22Rv1 (cell line): Measurements from ENCODE around the gene PANK4.

Source experiments
- H3K27ac ChIP-seq: fragments of 450-650 bp; 2 replicates; pipeline ENCODE4 v1.5.1; 2017
- ZFX ChIP-seq: fragments of 450-650 bp; IDR thresholded peaks from 2 replicates; pipeline ENCODE4 v1.6.1; 2017; ENCODE audit warnings: antibody characterized with exemption, borderline replicate concordance
- TF ChIP-seq, protein P1 (sequence below): fragments of 450-650 bp; IDR thresholded peaks from 2 replicates; pipeline ENCODE4 v1.5.1; 2017; ENCODE audit warnings: mild to moderate bottlenecking

PANK4 gene

GRCh38 chr1:2537784-2538115 is 11.4 kb upstream of the PANK4 start:
- no peak overlapping the region for H3K27ac ChIP-seq
- TF ChIP-seq ZFX: no peak
- TF ChIP-seq, protein P1, sequence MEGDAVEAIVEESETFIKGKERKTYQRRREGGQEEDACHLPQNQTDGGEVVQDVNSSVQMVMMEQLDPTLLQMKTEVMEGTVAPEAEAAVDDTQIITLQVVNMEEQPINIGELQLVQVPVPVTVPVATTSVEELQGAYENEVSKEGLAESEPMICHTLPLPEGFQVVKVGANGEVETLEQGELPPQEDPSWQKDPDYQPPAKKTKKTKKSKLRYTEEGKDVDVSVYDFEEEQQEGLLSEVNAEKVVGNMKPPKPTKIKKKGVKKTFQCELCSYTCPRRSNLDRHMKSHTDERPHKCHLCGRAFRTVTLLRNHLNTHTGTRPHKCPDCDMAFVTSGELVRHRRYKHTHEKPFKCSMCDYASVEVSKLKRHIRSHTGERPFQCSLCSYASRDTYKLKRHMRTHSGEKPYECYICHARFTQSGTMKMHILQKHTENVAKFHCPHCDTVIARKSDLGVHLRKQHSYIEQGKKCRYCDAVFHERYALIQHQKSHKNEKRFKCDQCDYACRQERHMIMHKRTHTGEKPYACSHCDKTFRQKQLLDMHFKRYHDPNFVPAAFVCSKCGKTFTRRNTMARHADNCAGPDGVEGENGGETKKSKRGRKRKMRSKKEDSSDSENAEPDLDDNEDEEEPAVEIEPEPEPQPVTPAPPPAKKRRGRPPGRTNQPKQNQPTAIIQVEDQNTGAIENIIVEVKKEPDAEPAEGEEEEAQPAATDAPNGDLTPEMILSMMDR: no peak

DNA sequence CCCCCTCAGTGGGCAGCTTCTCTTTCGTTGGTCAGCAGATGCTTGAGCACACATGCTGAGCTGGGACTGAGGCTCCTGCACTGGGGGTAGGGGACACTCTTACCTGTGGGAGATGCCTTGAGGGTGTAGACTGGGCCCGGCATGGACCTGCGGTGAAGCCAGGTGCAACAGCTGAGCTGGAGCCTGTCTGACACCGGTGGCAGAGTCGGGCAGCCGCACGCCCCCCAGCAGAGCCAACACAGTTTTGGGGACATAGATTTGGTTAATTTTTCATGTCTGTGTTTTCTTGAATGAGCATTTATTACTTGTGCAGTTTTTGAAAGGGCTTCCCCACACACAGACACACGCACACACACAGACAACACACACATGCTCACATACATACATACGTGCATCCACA is 9.6 kb upstream of the PANK4 start:
- TF ChIP-seq ZFX: no peak
- TF ChIP-seq, protein P1: no peak
- no peak overlapping the region for H3K27ac ChIP-seq

DNA sequence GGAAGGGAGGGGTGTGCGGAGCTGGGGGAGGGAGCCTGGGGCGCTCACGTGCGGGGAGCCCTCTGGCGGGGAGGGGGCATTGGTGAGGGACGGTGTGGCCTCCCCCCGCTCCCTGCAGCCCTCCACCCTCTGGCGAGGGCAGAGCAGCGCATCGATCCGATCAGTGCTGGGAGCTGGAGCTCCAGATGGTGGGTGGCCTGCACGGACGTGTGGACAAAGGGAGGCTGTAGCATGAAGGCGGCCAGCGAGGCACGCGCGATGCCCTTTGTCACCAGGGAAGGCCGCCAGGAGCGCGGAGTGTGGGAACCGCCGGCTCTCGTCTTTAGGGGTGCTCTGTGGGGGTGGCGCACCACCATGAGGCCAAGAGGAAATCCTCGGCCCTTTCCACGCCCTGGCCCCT is 9.1 kb upstream of the PANK4 start:
- TF ChIP-seq ZFX: no peak
- TF ChIP-seq, protein P1: no peak
- no peak overlapping the region for H3K27ac ChIP-seq

DNA sequence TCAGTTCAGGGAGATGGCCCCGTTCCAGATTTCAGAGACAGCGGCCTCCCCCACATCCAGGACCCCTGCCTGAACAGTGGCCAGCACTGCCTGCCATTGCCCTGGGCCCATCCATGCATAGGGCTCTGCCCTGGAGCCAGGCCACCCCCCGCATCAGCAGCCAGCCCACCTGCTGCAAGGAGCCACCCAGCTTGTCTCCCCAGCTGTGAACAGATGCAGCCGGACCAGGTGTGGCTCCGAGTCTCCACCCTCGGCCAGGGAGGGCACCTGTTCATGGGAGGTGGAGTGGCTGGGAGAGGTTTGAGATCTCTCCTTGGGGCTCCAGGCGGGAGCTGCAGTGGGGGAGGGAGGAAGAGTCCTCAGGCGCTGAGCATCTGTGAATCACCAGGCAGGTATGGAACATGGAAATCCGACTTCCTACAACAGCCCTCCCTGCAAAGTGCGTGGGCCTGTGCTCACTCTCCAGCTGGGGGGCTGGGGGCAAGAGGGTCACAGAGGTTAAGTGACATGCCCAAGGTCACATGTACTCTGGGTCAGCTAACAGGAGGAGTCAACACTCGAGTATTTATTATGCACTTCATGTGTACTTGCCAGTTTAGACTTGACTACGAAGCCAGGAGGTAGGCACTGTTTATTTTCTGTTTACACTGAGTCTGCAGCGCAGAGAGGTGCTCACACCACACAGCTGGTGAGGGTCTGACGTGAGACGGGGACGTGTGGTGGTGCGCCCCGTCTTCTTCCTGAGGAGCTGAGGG is 8.5 kb upstream of the PANK4 start:
- no peak overlapping the region for H3K27ac ChIP-seq
- no peak for TF ChIP-seq ZFX
- TF ChIP-seq, protein P1: no peak

- TF ChIP-seq, protein P1: no peak
- TF ChIP-seq ZFX: no peak
- H3K27ac ChIP-seq: no peak overlapping the region
These were observed 7.9 kb upstream of the PANK4 start for GRCh38 chr1:2534315-2534686.

DNA sequence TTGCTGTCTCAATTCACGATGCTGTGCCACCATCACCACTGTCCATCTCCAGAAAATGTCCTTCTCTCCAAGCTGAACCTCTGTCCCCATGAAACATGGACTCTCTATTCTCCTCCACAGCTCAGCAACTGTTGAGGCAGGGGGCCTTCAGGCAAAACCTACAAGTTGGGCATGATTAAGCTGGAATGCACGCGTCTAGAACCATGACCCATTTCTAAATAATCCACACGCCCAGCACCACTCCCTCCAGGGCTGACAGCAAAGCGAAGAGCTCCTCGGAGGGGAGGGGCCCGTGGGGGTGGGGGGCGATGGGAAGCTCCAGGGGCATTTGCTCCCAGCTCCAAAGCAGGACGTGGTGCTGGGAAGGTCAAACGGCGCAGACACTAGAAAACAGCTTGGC is 7.0 kb upstream of the PANK4 start:
- no peak for TF ChIP-seq ZFX
- TF ChIP-seq, protein P1: no peak
- no peak overlapping the region for H3K27ac ChIP-seq

GRCh38 chr1:2532485-2533160 is 6.2 kb upstream of the PANK4 start:
- H3K27ac ChIP-seq: no peak overlapping the region
- TF ChIP-seq ZFX: no peak
- TF ChIP-seq, protein P1: no peak
